Endothelial cell (in vitro differentiated cells): ENCODE results near the gene NRXN3. TPM values are rescaled to one million over a fixed set of nuclear protein-coding genes. Genes with fewer than 3 reads are reported as not detected.

Experiments used
- DNase-seq: peaks from one replicate; pipeline ENCODE4 v3.0.0; 2021; ENCODE audit warnings: low spot score
- H3K27ac Mint-ChIP-seq: one replicate; pipeline ENCODE4 v1.8.0; 2021; ENCODE audit warnings: mixed read lengths, inconsistent platforms; ENCODE audit not compliant: unreplicated experiment
- H3K27me3 Mint-ChIP-seq: one replicate; pipeline ENCODE4 v1.8.0; 2021; ENCODE audit warnings: mild to moderate bottlenecking, moderate library complexity, mixed read lengths, inconsistent platforms; ENCODE audit not compliant: unreplicated experiment
- H3K36me3 Mint-ChIP-seq: one replicate; pipeline ENCODE4 v1.8.0; 2021; ENCODE audit warnings: mild to moderate bottlenecking, low read depth, mixed read lengths, inconsistent platforms; ENCODE audit not compliant: unreplicated experiment
- H3K4me1 Mint-ChIP-seq: one replicate; pipeline ENCODE4 v1.8.0; 2021; ENCODE audit warnings: mild to moderate bottlenecking, mixed read lengths, inconsistent platforms; ENCODE audit not compliant: unreplicated experiment
- H3K4me3 Mint-ChIP-seq: one replicate; pipeline ENCODE4 v1.8.0; 2021; ENCODE audit warnings: mild to moderate bottlenecking, mixed read lengths, inconsistent platforms; ENCODE audit not compliant: unreplicated experiment
- H3K9me3 Mint-ChIP-seq: one replicate; pipeline ENCODE4 v1.8.0; 2021; ENCODE audit warnings: mixed read lengths, inconsistent platforms; ENCODE audit not compliant: unreplicated experiment
- total RNA-seq: library from RNA; stranded (reverse); fragmentation: NEBNext Ultra II Directional; extraction: Animal tissue kit (Norgen Biotek cat#: 25700); gene quantifications from one replicate; pipeline ENCODE4 v1.2.1, GENCODE V29; 2021; ENCODE audit not compliant: unreplicated experiment
- TF ChIP-seq, protein P1 (sequence below): fragments of 200-600 bp; sonication (generic); IDR thresholded peaks from one replicate; pipeline ENCODE4 v1.5.0; 2021; ENCODE audit warnings: antibody characterized with exemption; ENCODE audit not compliant: unreplicated experiment

Gene NRXN3
- total RNA-seq, 1 donor from 2014 or later = 2.3 TPM

DNA sequence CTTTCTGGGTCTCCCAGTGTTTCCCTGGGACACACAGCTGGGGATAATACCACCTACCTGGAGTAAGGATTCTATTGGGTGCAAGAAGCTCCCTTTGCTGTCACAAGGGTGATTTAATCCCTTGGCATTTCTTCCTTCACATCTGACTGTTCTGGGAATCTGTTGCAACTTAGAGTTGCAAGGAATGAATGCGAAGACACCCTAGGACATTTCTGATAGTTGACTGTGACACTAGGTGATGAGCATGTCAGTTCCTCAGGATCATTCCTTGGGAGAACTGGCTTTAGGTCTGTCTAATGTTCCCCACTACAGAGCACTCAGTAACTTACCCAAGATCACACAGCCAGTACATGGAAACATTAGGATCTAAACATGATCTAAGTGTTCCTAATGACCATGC, 593.6 kb downstream of the NRXN3 start:
- peaks cover 9% of the 10 kb centered on the region for H3K4me1 Mint-ChIP-seq
- H3K4me3 Mint-ChIP-seq = no peak overlapping the region
- H3K9me3 Mint-ChIP-seq = no peaks in the 10 kb centered on the region
- no peak for DNase-seq
- no peaks in the 10 kb centered on the region for H3K36me3 Mint-ChIP-seq
- H3K27ac Mint-ChIP-seq = no peak overlapping the region
- H3K27me3 Mint-ChIP-seq = no peaks in the 10 kb centered on the region
- TF ChIP-seq, protein P1, sequence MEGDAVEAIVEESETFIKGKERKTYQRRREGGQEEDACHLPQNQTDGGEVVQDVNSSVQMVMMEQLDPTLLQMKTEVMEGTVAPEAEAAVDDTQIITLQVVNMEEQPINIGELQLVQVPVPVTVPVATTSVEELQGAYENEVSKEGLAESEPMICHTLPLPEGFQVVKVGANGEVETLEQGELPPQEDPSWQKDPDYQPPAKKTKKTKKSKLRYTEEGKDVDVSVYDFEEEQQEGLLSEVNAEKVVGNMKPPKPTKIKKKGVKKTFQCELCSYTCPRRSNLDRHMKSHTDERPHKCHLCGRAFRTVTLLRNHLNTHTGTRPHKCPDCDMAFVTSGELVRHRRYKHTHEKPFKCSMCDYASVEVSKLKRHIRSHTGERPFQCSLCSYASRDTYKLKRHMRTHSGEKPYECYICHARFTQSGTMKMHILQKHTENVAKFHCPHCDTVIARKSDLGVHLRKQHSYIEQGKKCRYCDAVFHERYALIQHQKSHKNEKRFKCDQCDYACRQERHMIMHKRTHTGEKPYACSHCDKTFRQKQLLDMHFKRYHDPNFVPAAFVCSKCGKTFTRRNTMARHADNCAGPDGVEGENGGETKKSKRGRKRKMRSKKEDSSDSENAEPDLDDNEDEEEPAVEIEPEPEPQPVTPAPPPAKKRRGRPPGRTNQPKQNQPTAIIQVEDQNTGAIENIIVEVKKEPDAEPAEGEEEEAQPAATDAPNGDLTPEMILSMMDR = no peak

DNA sequence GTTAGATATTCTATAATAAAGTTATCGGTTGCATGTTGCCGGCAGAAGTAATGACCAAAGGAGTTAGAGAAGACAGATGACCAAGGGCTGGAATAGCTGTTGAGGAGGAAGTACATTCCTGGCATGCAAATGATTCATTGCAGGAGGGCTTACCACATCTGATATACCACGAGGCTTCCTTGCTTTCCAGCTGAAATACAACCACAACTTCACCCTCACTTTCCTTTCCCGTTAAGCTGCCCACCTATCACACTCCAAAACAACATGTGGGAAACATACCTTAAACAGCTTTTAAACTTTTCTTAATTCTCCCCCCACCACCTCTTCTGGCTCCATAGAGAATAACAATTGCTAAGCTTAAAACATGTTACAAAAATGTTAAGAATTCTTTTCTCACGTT, 594.1 kb downstream of the NRXN3 start:
- TF ChIP-seq, protein P1 = no peak
- Mint-ChIP-seq H3K36me3 (no peaks in the 10 kb centered on the region), H3K4me1 (peaks cover 9% of the 10 kb centered on the region), H3K9me3 (no peaks in the 10 kb centered on the region), H3K4me3 (no peak overlapping the region), H3K27me3 (no peaks in the 10 kb centered on the region), H3K27ac (no peak overlapping the region)
- DNase-seq = no peak

DNA sequence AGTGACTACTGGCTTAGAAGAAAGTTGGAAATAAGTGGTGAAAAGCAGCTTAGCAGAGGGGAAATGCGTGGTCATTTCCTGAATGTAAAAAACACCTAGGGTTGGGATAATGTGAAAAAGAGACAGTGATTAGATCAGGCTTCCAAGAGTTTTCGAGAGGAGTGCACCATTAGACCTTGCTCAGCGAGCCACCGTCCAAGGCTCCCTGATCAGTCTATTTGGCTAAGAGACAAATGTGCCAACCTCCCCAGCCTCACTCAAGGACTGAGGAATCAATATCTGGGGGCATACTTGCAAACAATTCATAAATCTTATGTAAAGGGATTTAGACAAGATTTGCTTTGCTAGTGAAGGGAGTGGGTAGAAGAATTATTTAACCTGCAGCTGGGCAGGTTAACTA, 594.5 kb downstream of the NRXN3 start:
- no peaks in the 10 kb centered on the region for H3K9me3 Mint-ChIP-seq
- H3K27ac Mint-ChIP-seq = no peak overlapping the region
- no peaks in the 10 kb centered on the region for H3K27me3 Mint-ChIP-seq
- no peaks in the 10 kb centered on the region for H3K36me3 Mint-ChIP-seq
- TF ChIP-seq, protein P1 = no peak
- peaks cover 9% of the 10 kb centered on the region for H3K4me1 Mint-ChIP-seq
- no peak overlapping the region for H3K4me3 Mint-ChIP-seq
- DNase-seq = no peak

DNA sequence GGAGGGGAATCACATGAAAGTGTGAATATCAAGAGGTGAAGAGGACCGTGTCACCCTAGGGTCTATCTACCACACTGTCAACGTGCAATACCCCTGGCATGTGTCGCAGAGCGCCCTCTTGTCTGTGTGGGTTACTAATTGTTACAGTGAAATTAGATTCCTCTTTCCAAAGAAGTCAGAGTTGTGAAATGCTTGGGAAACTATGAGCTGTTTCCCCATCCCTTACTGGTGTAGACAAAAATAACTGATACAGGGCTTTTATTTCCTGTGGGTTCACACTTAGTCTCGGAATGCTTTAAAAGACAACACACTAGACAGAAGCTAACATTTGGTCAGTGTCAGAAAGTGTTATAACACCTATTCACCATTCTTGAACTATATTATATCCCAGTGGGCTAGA, 597.3 kb downstream of the NRXN3 start:
- TF ChIP-seq, protein P1 = no peak
- Mint-ChIP-seq H3K9me3 (no peaks in the 10 kb centered on the region), H3K4me3 (no peak overlapping the region), H3K36me3 (no peaks in the 10 kb centered on the region), H3K27ac (no peak overlapping the region), H3K27me3 (no peaks in the 10 kb centered on the region), H3K4me1 (peaks cover 9% of the 10 kb centered on the region)
- DNase-seq = no peak

DNA sequence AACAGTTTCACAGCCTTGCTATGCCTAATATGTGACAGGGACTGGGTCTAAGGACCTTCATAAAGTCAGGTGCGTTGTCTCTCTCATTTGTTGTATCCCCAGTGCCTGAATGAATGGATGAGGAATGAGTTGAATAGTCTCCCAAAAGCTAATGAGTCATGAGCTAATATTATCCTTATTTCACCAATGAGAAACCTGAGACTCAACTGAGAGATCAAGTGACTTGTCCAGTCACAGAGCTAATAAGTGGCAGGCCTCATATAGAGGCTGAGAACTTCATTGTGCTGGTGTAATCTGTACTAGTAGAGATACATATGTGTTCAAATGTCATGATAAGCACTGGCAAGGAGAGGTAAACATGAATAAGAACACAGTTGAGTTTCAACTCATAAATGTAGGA, 612.4 kb downstream of the NRXN3 start:
- DNase-seq = no peak
- no peak overlapping the region for H3K27ac Mint-ChIP-seq
- no peaks in the 10 kb centered on the region for H3K4me1 Mint-ChIP-seq
- H3K36me3 Mint-ChIP-seq = no peaks in the 10 kb centered on the region
- no peaks in the 10 kb centered on the region for H3K27me3 Mint-ChIP-seq
- H3K4me3 Mint-ChIP-seq = no peak overlapping the region
- TF ChIP-seq, protein P1 = no peak
- H3K9me3 Mint-ChIP-seq = no peaks in the 10 kb centered on the region
